ENCODE data around the gene TRIM44.
"Not testable (repeated sequence)": the region's sequence is repeated elsewhere in the genome, so short reads cannot be mapped to it uniquely, and the experiment has no call there.

TRIM44 gene

GRCh38 chr11:35763765-35764164, 101.2 kb downstream of the TRIM44 start:
- DNase-seq: no peak

DNA sequence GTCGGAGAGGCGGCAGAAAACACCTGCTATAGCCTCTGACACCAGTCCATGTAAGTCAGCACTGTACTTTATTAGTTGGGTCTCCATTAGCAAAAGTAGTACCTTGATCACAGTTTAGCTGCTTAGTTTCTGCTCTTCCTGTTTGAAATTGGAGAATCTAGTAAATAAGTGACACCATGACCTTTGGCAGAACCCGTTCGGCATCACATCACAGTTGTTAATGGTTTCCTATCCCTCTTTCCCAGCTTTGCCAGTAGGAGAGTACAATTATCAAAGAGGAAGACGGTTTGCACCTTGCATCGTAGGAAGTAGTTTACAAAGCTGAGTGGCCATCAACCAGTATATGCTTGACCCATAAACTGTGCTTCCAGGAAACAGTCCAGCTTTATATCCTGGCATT, 101.8 kb downstream of the TRIM44 start:
- no peak for DNase-seq

GRCh38 chr11:35765211-35765610, 102.6 kb downstream of the TRIM44 start:
- DNase-seq: no peak

DNA sequence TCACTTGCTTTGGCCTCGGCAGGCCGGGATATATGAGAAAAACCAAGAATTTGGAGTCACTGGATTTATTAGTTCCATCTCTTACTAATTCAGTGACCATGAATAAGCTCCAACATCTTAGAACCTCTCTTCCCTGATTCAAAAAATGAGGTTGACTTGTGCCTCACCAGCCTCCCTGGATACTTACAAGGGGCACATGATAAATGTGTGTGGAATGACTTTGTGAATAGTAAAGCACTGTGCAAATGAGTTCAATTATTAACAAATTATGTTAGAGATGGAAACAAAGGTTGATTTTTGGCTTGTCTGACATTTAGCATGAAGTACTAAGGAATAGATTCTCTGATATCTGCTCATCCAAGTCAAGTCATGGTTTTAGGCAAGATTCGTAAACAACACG, 104.1 kb downstream of the TRIM44 start:
- DNase-seq: no peak

- DNase-seq: peak; percentile 78
Measured at GRCh38 chr11:35770425-35770824, 107.8 kb downstream of the TRIM44 start.

DNA sequence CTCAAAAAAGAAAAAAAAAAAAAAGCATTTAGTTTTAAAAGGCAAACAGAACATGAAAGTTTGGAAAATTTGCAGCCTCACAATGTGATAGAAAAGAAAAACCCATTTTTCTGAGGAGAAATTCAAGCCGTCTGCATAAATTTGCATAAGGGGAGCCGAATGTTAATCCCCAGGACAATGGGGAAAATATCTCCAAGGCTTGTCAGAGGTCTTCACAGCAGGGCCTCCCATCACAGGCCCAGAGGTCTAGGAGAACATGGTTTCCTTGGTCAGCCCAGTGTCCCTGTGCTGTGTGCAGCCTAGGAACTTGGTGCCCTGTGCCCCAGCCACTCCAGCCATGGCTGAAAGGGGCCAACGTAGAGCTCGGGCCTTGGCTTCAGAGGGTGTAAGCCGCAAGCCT, 109.1 kb downstream of the TRIM44 start:
- no peak for DNase-seq

DNA sequence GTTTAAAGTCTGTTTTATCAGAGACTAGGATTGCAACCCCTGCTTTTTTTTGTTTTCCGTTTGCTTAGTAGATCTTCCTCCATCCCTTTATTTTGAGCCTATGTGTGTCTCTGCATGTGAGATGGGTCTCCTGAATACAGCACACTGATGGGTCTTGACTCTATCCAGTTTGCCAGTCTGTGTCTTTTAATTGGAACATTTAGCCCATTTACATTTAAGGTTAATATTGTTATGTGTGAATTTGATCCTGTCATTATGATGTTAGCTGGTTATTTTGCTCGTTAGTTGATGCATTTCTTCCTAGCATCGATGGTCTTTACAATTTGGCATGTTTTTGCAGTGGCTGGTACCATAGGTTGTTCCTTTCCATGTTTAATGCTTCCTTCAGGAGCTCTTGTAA, 114.7 kb downstream of the TRIM44 start:
- not testable (repeated sequence) for DNase-seq

GRCh38 chr11:35778943-35779342, 116.4 kb downstream of the TRIM44 start:
- DNase-seq: not testable (repeated sequence)

- DNase-seq: no peak
Measured at GRCh38 chr11:35779409-35779808, 116.8 kb downstream of the TRIM44 start.

GRCh38 chr11:35780951-35781860, 118.6 kb downstream of the TRIM44 start:
- peak; percentile 82 for DNase-seq

DNA sequence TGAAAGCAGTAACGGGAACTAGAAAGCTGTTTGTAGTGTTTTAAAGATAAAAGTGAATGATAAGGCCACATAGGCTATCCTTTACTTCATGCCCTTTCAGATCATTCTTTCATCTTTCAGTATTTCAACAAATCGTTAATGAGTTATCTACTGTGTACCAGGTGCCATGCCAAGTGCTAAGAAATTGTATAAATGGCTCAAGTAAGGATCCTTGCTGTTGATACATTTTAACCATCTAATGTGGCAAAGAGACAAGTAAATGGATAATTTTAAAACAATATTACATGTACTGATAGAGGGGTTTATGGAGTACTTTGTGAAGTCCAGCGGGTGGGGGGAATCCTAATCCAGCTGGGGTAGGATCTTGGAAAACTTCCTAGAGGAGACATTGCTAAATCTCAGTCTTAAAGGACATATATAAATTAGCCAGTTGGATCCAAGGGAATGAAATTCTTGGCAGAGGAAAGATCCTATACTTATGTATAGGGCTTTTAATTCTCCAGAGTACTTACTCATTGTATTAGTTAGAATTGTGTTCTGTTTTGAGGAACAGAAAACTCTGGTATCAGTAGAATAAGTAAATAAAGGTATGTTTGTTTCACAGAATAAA, 119.4 kb downstream of the TRIM44 start:
- no peak for DNase-seq

GRCh38 chr11:35783809-35784208, 121.2 kb downstream of the TRIM44 start:
- no peak for DNase-seq

DNA sequence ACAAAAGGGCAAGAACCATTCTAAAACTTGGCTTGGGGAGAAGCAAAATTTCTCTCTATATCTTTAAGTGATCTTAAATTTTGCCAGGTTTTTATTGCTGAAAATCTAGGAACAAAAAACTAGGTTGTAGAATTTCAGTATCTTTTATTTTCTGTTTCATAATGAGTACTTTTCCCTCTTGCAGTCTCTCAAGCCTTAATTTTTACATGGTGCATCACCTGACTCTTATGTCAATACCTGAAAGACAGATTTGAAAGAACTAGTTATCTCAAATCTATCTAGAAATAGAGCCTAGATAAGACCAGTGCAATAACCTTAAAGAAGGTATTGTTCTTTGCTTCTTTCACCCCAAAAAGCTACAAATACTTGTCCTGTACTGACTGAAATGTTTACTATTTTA, 122.1 kb downstream of the TRIM44 start:
- DNase-seq: no peak

GRCh38 chr11:35785287-35786167, 123.0 kb downstream of the TRIM44 start:
- DNase-seq: peak; percentile 31

DNA sequence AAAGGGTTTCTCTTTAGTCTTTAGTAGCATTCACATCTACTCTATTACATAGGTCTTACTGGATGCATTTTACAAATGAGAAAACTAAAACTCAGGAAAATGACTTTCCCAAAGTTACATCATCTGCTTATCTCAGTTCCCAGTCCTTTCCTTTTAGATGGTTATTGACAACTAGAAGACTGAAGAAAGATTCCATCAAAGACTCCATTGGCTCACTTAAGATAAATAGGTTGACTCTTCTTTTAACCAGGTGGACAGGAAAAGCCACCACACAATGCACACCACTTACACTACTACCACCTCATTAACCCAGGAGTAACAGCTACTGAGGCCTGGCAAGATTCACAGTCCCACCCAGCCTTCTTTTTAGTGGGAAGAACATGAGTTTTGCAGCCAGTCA, 123.6 kb downstream of the TRIM44 start:
- peak; percentile 28 for DNase-seq

- peak; percentile 74 for DNase-seq
Measured at GRCh38 chr11:35787013-35787504, 124.5 kb downstream of the TRIM44 start.

DNA sequence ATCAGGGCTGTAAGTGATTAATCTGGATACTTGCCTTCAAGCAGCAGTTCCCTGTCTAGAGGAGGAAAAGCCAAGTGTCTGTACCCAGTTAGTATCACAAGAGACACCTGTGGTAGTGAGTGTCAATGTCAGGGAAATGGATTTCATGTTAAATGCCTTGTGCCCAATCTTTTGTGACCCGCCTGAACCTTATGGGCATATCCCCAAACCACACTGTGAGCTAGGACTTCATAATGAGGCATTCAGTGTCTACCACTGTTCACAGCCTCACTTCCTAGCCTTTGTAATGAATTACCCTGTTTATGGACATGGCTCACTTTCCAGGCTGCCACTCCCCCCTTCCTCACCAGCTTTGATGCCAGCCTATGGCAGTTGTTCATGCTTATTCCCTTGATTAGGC, 125.1 kb downstream of the TRIM44 start:
- no peak for DNase-seq

DNA sequence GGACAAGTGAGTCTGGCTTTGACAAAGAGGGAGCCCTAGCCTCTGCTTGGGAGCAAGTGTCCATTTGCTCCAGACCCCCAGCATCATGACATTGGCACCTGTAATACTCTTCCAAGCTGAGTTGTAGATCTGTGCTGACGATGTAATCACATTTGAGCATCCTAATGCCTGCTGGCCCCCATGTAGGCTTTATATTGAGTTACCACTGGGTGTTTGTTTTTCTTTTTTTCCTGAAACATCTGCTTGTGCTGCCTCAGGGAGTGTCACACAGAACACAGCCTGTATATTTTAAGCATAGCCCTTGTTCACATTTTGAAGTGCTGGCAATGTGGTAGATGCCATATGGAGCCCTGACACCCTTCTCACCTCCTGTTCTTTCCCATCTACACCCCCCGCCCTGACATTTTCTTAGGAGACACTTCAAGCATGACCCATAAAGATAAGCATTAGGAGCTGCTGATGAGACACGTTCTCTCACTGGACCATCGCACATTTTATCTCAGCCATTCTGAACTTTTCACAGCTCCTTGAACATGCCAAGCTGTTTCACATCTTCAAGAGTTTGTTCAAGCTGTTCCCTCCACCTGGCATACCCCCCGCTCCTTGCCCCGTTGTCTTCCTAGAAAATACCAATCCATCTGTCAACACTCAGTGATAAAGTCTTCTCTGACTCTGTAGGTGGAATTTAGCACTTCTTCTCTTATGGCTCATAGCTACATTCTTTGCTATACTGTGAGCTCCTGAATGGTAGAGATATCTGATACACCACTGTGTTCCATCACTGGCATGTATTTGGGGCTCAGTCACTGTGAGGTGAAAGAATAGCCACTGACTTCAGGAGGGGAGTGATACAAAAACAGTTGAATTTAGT, 128.7 kb downstream of the TRIM44 start:
- DNase-seq: peak; percentile 53

- DNase-seq: no peak
Measured at GRCh38 chr11:35792148-35792845, 129.7 kb downstream of the TRIM44 start.

DNA sequence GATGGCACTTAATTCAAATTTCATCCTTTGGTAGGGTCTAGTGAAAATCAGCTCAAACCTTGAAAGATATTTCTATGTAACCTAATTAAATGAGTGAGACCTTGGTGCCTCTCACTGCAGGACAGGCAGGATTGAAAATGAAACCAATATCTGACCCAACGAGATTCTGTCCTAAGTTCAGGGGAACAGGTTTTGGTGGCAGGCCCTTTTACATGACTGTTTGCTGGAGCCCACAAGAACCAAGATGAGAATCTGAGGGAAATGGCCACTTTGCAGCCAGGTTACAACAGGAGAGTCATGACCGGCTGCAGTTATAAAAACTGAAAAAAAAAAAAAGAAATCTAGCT, 130.2 kb downstream of the TRIM44 start:
- no peak for DNase-seq

- DNase-seq: no peak
Measured at GRCh38 chr11:35794333-35794732, 131.8 kb downstream of the TRIM44 start.

DNA sequence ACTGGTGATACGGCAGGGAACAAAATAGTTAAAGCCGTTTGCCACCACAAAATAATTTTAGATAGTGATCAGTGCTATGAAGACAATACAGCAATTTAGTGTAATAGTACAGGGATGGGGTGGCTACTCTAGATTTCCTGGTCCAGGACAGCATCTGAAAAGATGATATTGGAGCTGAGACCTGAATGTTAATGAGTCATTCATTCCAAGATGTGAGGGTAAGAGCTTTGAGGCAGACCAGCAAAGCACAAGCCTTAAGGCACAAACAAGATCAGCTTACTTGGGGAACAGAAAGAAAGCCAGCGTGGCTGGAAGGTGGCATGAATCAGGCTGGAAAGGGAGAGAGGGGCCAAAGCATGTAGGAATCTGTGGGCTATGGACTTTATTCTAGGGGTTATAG, 132.3 kb downstream of the TRIM44 start:
- DNase-seq: peak; percentile 73
